ENCODE measurements around the gene FREM1.

Gene FREM1

GRCh38 chr9:14912859-14913258, 2.6 kb upstream of the FREM1 start:
- ATAC-seq = no peak

GRCh38 chr9:14911046-14911445, 818 bp upstream of the FREM1 start:
- ATAC-seq (no peak), DNase-seq (no peak)

More at GRCh38 chr9:14912859-14913258, 2.6 kb upstream of the FREM1 start:
- DNase-seq = no peak

- DNase-seq = no peak
- no peak for ATAC-seq
Observed at GRCh38 chr9:14909601-14909960, 647 bp downstream of the FREM1 start.

- DNase-seq = no peak
- ATAC-seq = no peak
Observed at GRCh38 chr9:14909181-14909580, 1.0 kb downstream of the FREM1 start.

- no peak for DNase-seq
- no peak for ATAC-seq
Observed at GRCh38 chr9:14908295-14909180, 1.7 kb downstream of the FREM1 start.

GRCh38 chr9:14907696-14908095, 2.5 kb downstream of the FREM1 start:
- no peak for ATAC-seq
- no peak for DNase-seq

GRCh38 chr9:14907360-14907685, 2.9 kb downstream of the FREM1 start:
- ATAC-seq (no peak), DNase-seq (no peak)

- ATAC-seq (no peak), DNase-seq (no peak)
Observed at GRCh38 chr9:14906644-14907359, 3.4 kb downstream of the FREM1 start.

GRCh38 chr9:14906000-14906399, 4.2 kb downstream of the FREM1 start:
- DNase-seq = no peak

GRCh38 chr9:14903040-14903439, 7.2 kb downstream of the FREM1 start:
- ATAC-seq = no peak
- no peak for DNase-seq

More at GRCh38 chr9:14906000-14906399, 4.2 kb downstream of the FREM1 start:
- no peak for ATAC-seq

- ATAC-seq (no peak), DNase-seq (no peak)
Observed at GRCh38 chr9:14902561-14902960, 7.7 kb downstream of the FREM1 start.

GRCh38 chr9:14899815-14900193, 10.4 kb downstream of the FREM1 start:
- no peak for DNase-seq
- ATAC-seq = no peak

- DNase-seq (no peak), ATAC-seq (no peak)
Observed at GRCh38 chr9:14899042-14899814, 11.0 kb downstream of the FREM1 start.

- no peak for DNase-seq
- ATAC-seq = no peak
Observed at GRCh38 chr9:14895806-14896205, 14.4 kb downstream of the FREM1 start.

GRCh38 chr9:14893280-14893679, 16.9 kb downstream of the FREM1 start:
- ATAC-seq = no peak
- no peak for DNase-seq

- DNase-seq (no peak), ATAC-seq (no peak)
Observed at GRCh38 chr9:14891332-14891731, 18.9 kb downstream of the FREM1 start.

GRCh38 chr9:14889451-14889850, 20.8 kb downstream of the FREM1 start:
- ATAC-seq (no peak), DNase-seq (no peak)

- DNase-seq = no peak
- no peak for ATAC-seq
Observed at GRCh38 chr9:14888875-14889274, 21.4 kb downstream of the FREM1 start.

- ATAC-seq = no peak
- DNase-seq = no peak
Observed at GRCh38 chr9:14888272-14888671, 22.0 kb downstream of the FREM1 start.

- no peak for ATAC-seq
- no peak for DNase-seq
Observed at GRCh38 chr9:14887149-14887548, 23.1 kb downstream of the FREM1 start.

GRCh38 chr9:14883310-14883944, 26.8 kb downstream of the FREM1 start:
- DNase-seq = no peak
- no peak for ATAC-seq

GRCh38 chr9:14882090-14882489, 28.1 kb downstream of the FREM1 start:
- ATAC-seq = no peak

More at GRCh38 chr9:14882090-14882489, 28.1 kb downstream of the FREM1 start:
- no peak for DNase-seq
